Progenitor cell of endocrine pancreas (in vitro differentiated cells): Measurements from ENCODE around the gene OSBPL9. TPM values are rescaled to one million over a fixed set of nuclear protein-coding genes. Genes with fewer than 3 reads are reported as not detected.

Source experiments
- DNase-seq: peaks from one replicate; pipeline ENCODE4 v3.0.0; 2021; ENCODE audit warnings: low spot score; ENCODE audit not compliant: unreplicated experiment
- H3K27ac Mint-ChIP-seq: 2 replicates; pipeline ENCODE4 v1.8.0; 2021; ENCODE audit warnings: mild to moderate bottlenecking, moderate library complexity, mixed read lengths
- H3K27me3 Mint-ChIP-seq: 2 replicates; pipeline ENCODE4 v1.8.0; 2021; ENCODE audit warnings: mixed read lengths
- H3K36me3 Mint-ChIP-seq: 2 replicates; pipeline ENCODE4 v1.8.0; 2022; ENCODE audit warnings: mixed read lengths; ENCODE audit not compliant: insufficient read depth
- H3K4me1 Mint-ChIP-seq: 2 replicates; pipeline ENCODE4 v1.8.0; 2021; ENCODE audit warnings: low read depth, mixed read lengths
- H3K4me3 Mint-ChIP-seq: 2 replicates; pipeline ENCODE4 v1.8.0; 2021; ENCODE audit warnings: low read depth, mild to moderate bottlenecking, moderate library complexity, mixed read lengths
- H3K9me3 Mint-ChIP-seq: 2 replicates; pipeline ENCODE4 v1.8.0; 2021; ENCODE audit warnings: low read depth, mixed read lengths
- total RNA-seq: library from RNA; stranded (reverse); gene quantifications from 2 replicates; pipeline ENCODE4 v1.2.1, GENCODE V29; 2021
- TF ChIP-seq, protein P1 (sequence below): fragments of 200-600 bp; sonication (generic); IDR thresholded peaks from one replicate; pipeline ENCODE4 v1.5.0; 2021; ENCODE audit warnings: antibody characterized with exemption, mild to moderate bottlenecking; ENCODE audit not compliant: unreplicated experiment

OSBPL9 gene
- total RNA-seq, 1 donor from 2014 or later: 138 TPM

GRCh38 chr1:51663105-51663504 lies 46.2 kb downstream of the OSBPL9 start:
- Mint-ChIP-seq H3K4me1 (peaks cover 26% of the 10 kb centered on the region), H3K4me3 (no peak overlapping the region), H3K27me3 (no peaks in the 10 kb centered on the region), H3K9me3 (peaks cover 8% of the 10 kb centered on the region), H3K36me3 (peaks cover 4% of the 10 kb centered on the region), H3K27ac (no peak overlapping the region)
- no peak for DNase-seq
- TF ChIP-seq, protein P1, sequence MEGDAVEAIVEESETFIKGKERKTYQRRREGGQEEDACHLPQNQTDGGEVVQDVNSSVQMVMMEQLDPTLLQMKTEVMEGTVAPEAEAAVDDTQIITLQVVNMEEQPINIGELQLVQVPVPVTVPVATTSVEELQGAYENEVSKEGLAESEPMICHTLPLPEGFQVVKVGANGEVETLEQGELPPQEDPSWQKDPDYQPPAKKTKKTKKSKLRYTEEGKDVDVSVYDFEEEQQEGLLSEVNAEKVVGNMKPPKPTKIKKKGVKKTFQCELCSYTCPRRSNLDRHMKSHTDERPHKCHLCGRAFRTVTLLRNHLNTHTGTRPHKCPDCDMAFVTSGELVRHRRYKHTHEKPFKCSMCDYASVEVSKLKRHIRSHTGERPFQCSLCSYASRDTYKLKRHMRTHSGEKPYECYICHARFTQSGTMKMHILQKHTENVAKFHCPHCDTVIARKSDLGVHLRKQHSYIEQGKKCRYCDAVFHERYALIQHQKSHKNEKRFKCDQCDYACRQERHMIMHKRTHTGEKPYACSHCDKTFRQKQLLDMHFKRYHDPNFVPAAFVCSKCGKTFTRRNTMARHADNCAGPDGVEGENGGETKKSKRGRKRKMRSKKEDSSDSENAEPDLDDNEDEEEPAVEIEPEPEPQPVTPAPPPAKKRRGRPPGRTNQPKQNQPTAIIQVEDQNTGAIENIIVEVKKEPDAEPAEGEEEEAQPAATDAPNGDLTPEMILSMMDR: no peak

DNA sequence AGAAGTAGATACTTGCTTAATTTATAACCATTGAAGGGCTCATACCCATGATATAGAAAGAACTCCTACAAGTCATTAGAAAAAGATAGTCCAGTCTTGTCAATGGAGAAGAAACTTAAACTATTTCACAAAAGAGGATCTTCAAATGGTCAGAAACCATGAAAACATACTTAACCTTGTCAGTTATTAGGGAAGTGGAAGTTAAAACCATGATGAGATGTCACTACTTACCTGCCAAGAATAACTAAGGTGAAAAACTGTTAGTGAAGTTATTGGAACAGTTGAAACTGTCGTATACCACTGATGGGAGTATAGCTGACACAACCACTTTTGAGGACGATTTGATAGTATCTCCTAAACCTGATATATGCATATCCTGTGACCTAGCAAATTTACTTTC lies 46.8 kb downstream of the OSBPL9 start:
- TF ChIP-seq, protein P1: no peak
- H3K9me3 Mint-ChIP-seq: peaks cover 8% of the 10 kb centered on the region
- H3K27ac Mint-ChIP-seq: no peak overlapping the region
- no peak for DNase-seq
- peaks cover 26% of the 10 kb centered on the region for H3K4me1 Mint-ChIP-seq
- peaks cover 4% of the 10 kb centered on the region for H3K36me3 Mint-ChIP-seq
- no peak overlapping the region for H3K4me3 Mint-ChIP-seq
- no peaks in the 10 kb centered on the region for H3K27me3 Mint-ChIP-seq

GRCh38 chr1:51664421-51665240 lies 47.7 kb downstream of the OSBPL9 start:
- Mint-ChIP-seq H3K9me3 (peaks cover 8% of the 10 kb centered on the region), H3K36me3 (peaks cover 4% of the 10 kb centered on the region), H3K4me3 (no peak overlapping the region), H3K27me3 (no peaks in the 10 kb centered on the region), H3K27ac (peak overlapping the region; percentile 63), H3K4me1 (peaks cover 34% of the 10 kb centered on the region)
- DNase-seq: no peak
- TF ChIP-seq, protein P1: no peak

DNA sequence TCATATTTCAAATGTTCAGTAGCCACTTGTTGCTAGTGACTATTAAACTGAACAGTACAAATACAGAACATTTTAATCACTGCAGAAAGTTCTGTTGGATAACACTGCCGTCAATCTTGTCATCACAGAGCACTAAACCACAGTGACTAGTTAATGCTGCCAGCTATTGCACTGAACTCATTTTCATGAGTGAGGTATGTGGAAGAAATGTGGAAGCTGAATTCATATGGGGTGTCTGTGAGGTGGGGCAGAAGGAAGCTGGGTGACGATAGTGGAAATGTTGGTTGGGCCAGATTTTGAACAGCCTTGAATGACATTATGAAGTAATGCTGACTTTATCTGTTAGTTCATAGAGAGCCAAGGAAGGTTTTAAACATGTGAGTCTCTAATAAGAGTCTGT lies 49.6 kb downstream of the OSBPL9 start:
- peak overlapping the region; percentile 14 for H3K27ac Mint-ChIP-seq

DNA sequence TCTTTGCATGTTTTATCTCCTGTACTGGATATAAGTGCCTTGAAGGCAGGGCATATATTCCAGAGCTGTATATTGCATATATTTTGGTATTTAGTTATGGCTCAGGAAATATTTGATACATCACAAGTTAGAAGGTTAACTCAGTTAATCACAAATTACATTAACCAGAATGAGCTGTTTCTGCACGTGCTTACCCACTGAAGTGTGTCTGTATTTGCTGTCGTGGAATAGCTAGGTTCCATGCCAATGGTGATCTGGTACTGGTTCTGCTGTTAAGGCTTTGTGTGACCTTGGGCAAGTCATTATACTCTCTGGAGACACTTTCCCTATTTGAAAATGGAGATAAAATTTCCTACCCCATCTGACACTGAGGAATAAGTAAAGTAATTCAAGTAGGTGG lies 50.7 kb downstream of the OSBPL9 start:
- H3K4me3 Mint-ChIP-seq: no peak overlapping the region
- H3K9me3 Mint-ChIP-seq: no peaks in the 10 kb centered on the region
- H3K36me3 Mint-ChIP-seq: no peaks in the 10 kb centered on the region
- H3K27ac Mint-ChIP-seq: no peak overlapping the region
- H3K27me3 Mint-ChIP-seq: no peaks in the 10 kb centered on the region
- TF ChIP-seq, protein P1: no peak
- no peak for DNase-seq
- peaks cover 33% of the 10 kb centered on the region for H3K4me1 Mint-ChIP-seq

More for the DNA sequence above, 49.6 kb downstream of the OSBPL9 start:
- H3K4me3 Mint-ChIP-seq: no peak overlapping the region
- H3K9me3 Mint-ChIP-seq: peaks cover 8% of the 10 kb centered on the region
- DNase-seq: no peak
- H3K27me3 Mint-ChIP-seq: no peaks in the 10 kb centered on the region
- peaks cover 33% of the 10 kb centered on the region for H3K4me1 Mint-ChIP-seq
- H3K36me3 Mint-ChIP-seq: peaks cover 4% of the 10 kb centered on the region
- TF ChIP-seq, protein P1: no peak
